ENCODE results near the gene SSBP3.

DNA sequence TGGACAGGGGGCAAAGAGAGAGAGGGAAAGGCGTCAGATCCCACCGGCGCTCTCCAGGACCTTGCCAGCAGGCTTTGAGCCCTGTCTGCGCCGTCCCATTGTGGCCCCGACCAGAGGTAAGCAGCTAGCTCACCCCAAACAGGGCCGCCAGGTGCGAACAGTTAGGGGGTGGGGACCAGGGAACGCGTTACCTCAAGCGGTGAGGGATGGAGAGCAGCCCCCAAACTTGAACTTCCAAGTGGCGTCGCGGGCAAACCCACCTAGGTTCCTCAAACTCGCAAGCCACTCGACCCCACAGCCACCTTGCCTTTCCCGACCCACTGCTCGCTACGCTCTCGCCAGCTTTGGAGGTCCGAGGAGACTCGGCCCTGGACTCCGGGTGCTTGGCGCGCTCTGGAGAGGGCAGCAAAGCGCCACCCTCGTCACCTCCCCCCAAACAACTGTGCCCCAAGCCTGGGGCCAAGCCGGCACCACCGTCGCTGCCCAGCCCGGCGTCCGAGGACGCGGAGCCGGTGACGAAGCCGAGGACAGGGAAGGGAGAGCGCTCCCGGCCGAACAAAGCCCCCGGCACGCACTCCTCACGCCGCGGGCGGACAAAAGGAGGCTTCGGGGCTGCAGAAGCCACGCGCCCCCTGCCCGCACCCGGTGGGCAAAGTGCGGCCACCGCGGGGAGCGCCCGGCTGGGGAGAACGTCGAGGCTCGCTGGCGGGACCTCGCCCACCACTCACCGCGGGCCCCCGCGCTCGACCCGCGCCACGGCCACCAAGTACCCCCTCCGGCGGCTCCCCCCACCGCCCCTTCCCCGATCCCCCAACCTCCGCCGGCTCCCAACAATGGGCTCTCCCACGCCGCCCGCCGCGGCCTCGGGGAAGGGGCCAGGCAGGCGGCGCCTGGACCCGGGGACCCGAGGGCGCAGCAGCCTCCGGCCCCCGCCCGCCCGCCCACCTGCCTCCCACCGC, 976 bp downstream of the SSBP3 start:
- TF ChIP-seq, protein P1, sequence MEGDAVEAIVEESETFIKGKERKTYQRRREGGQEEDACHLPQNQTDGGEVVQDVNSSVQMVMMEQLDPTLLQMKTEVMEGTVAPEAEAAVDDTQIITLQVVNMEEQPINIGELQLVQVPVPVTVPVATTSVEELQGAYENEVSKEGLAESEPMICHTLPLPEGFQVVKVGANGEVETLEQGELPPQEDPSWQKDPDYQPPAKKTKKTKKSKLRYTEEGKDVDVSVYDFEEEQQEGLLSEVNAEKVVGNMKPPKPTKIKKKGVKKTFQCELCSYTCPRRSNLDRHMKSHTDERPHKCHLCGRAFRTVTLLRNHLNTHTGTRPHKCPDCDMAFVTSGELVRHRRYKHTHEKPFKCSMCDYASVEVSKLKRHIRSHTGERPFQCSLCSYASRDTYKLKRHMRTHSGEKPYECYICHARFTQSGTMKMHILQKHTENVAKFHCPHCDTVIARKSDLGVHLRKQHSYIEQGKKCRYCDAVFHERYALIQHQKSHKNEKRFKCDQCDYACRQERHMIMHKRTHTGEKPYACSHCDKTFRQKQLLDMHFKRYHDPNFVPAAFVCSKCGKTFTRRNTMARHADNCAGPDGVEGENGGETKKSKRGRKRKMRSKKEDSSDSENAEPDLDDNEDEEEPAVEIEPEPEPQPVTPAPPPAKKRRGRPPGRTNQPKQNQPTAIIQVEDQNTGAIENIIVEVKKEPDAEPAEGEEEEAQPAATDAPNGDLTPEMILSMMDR (IDR thresholded peaks at IDR 0.05): no peak
- TF ChIP-seq POLR2A (IDR thresholded peaks at IDR 0.05; ENCODE audit: low read depth): no peak
